ENCODE data around the gene MFN1.

GRCh38 chr3:179336345-179336929 lies 11.1 kb upstream of the MFN1 start:
- TF ChIP-seq, protein P1, sequence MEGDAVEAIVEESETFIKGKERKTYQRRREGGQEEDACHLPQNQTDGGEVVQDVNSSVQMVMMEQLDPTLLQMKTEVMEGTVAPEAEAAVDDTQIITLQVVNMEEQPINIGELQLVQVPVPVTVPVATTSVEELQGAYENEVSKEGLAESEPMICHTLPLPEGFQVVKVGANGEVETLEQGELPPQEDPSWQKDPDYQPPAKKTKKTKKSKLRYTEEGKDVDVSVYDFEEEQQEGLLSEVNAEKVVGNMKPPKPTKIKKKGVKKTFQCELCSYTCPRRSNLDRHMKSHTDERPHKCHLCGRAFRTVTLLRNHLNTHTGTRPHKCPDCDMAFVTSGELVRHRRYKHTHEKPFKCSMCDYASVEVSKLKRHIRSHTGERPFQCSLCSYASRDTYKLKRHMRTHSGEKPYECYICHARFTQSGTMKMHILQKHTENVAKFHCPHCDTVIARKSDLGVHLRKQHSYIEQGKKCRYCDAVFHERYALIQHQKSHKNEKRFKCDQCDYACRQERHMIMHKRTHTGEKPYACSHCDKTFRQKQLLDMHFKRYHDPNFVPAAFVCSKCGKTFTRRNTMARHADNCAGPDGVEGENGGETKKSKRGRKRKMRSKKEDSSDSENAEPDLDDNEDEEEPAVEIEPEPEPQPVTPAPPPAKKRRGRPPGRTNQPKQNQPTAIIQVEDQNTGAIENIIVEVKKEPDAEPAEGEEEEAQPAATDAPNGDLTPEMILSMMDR (conservative IDR thresholded peaks at IDR 0.05; ENCODE audit: low read depth, low read length), result no peak
- TF ChIP-seq EZH2 (IDR thresholded peaks at IDR 0.05; ENCODE audit: borderline replicate concordance, low read depth, low read length, poor library complexity, severe bottlenecking), result no peak

Data from A673 (cell line).